ENCODE results near the gene ADH7.
"Not testable (repeated sequence)": the region's sequence is repeated elsewhere in the genome, so short reads cannot be mapped to it uniquely, and the experiment has no call there.

The ADH7 gene

GRCh38 chr4:99414902-99415301 lies 20.2 kb downstream of the ADH7 start:
- DNase-seq = not testable (repeated sequence)

GRCh38 chr4:99414401-99414800 lies 20.7 kb downstream of the ADH7 start:
- no peak for DNase-seq

GRCh38 chr4:99413140-99413539 lies 22.0 kb downstream of the ADH7 start:
- DNase-seq = no peak

GRCh38 chr4:99411041-99411440 lies 24.1 kb downstream of the ADH7 start:
- no peak for DNase-seq

GRCh38 chr4:99410075-99410474 lies 25.1 kb downstream of the ADH7 start:
- no peak for DNase-seq

- DNase-seq = no peak
These were observed 26.8 kb downstream of the ADH7 start for GRCh38 chr4:99408346-99408745.

GRCh38 chr4:99405433-99406115 lies 29.6 kb downstream of the ADH7 start:
- peak; percentile 53 to 69 for DNase-seq

GRCh38 chr4:99404595-99405287 lies 30.4 kb downstream of the ADH7 start:
- DNase-seq = no peak

GRCh38 chr4:99403380-99404184 lies 31.6 kb downstream of the ADH7 start:
- no peak for DNase-seq

GRCh38 chr4:99402765-99403164 lies 32.4 kb downstream of the ADH7 start:
- no peak for DNase-seq

- DNase-seq = no peak
These were observed 34.3 kb downstream of the ADH7 start for GRCh38 chr4:99400831-99401230.

GRCh38 chr4:99399017-99399416 lies 36.1 kb downstream of the ADH7 start:
- DNase-seq = no peak

- no peak for DNase-seq
These were observed 39.4 kb downstream of the ADH7 start for GRCh38 chr4:99395595-99396364.

- DNase-seq = no peak
These were observed 40.2 kb downstream of the ADH7 start for GRCh38 chr4:99394896-99395295.

- no peak for DNase-seq
These were observed 45.1 kb downstream of the ADH7 start for GRCh38 chr4:99390055-99390454.

GRCh38 chr4:99389606-99390005 lies 45.5 kb downstream of the ADH7 start:
- no peak for DNase-seq

- no peak for DNase-seq
These were observed 51.2 kb downstream of the ADH7 start for GRCh38 chr4:99383833-99384392.

GRCh38 chr4:99383399-99383798 lies 51.7 kb downstream of the ADH7 start:
- no peak for DNase-seq

- DNase-seq = no peak
These were observed 52.3 kb downstream of the ADH7 start for GRCh38 chr4:99382745-99383360.

- DNase-seq = no peak
These were observed 53.5 kb downstream of the ADH7 start for GRCh38 chr4:99381588-99382175.

GRCh38 chr4:99379571-99379970 lies 55.6 kb downstream of the ADH7 start:
- no peak for DNase-seq

- DNase-seq = no peak
These were observed 56.3 kb downstream of the ADH7 start for GRCh38 chr4:99378876-99379275.
